ENCODE results near the gene HSPA1A. TPM values are rescaled to one million over a fixed set of nuclear protein-coding genes. Genes with fewer than 3 reads are reported as not detected.
"Not testable (repeated sequence)": the region's sequence is repeated elsewhere in the genome, so short reads cannot be mapped to it uniquely, and the experiment has no call there.

Gene HSPA1A
- total RNA-seq, 1 experiment from 2014 or later, result 108 TPM

DNA sequence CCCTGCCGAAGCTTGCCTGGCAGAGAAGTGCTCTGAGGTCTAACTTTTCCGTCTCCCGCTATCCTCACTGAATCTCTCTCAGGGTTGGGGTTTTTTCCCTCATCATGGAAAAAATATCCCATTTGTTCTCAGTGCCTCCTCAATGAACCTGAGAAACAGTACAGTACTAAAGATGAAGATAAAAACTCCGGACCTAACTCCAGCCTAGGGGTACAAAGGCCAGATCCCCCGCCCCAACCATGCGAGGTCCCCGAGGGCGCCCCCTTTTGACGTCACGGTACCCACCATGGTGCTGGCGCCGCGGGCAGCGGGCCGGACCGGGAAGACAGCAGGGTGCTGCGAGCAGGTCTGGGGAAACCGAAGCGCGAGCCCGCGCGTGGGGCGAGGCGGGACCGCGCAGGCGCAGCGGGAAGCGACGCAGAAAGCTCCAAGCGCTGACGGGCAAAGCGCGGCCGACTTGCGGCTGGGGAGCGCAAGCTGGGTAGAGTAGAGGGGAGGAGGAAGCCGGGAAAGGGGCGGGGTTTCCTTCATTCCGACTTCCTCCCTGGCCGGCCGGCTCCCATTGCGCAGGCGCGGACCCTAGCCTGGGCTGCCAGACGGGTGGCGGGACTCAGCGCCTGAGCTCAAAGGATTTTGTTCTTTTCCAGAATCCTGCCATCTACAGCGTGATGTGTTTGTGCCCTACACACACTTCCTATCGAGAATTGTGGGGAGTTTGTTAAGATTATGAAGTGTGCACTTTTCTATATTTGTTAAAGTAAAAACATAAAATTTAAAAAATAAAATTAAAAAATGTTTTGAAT is 8.7 kb upstream of the HSPA1A start, which contains the start of gene LSM2:
LSM2 (minus strand) TSS at position 497 of the 803 bp plus-strand sequence; CDS start at position 288, 209 bp downstream.
- DNase-seq (ENCODE audit: low read depth), result peak; percentile 98

DNA sequence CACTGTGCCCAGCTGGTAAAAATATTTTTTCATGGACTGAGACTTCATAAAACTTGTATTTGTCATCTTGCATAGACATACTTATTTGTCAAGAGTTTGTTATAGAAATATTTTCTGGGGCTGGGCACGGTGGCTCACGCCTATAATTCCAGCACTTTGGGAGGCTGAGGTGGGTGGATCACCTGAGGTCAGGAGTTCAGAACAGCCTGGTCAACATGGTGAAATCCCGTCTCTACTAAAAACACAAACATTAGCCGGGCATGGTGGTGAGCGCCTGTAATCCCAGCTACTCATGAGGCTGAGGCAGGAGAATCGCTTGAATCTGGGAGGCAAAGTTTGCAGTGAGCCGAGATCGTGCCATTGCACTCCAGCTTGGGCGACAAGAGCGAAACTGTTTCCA is 6.7 kb upstream of the HSPA1A start:
- DNase-seq (ENCODE audit: low read depth), result not testable (repeated sequence)

DNA sequence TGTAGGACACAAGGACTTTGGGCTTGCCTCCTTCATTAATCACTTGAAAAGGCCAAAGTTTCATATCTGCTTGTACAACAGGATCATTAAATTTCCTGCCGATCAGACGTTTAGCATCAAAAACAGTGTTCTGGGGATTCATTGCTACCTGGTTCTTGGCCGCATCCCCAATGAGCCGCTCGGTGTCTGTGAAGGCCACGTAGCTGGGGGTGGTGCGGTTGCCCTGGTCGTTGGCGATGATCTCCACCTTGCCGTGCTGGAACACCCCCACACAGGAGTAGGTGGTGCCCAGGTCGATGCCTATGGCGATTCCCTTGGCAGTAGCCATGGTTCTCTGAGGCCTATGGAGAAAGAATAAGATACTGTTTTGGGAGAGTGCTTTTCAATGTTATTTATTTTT is 3.7 kb upstream of the HSPA1A start:
- DNase-seq (ENCODE audit: low read depth), result no peak

DNA sequence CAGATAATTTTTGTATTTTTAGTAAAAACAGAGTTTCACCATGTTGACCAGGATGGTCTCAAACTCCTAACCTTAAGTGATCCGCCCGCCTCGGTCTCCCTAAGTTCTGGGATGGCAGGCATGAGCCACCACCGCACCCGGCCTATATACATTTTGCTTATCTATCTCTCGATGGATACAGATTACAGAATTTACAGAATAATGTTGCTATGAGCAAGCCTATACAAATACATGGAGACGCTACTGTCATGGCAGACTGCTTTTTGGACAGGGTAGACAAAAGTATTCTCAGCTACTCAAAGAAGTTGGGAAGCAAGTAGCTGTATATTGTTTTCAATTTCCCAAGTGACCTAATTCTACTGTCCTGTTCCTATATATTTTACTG is 1.9 kb upstream of the HSPA1A start:
- no peak for DNase-seq (ENCODE audit: low read depth)

DNA sequence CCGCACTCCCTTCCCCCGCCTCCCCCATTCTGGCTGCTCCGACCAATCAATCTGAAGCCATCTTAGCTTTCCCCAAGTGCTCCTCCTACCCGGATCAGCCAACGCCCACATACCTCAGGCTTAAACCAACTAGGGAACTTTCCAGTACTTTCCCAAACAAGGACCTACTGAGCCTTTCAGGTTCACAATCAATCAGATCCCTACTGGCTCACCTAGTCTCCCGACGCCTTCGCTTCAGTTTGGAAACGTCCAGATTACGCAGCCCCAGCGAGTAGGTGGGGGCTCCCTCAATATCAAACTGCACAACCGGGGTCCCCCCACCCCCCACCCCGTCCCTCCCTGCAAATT is 692 bp upstream of the HSPA1A start:
- DNase-seq (ENCODE audit: low read depth), result peak; percentile 92

DNA sequence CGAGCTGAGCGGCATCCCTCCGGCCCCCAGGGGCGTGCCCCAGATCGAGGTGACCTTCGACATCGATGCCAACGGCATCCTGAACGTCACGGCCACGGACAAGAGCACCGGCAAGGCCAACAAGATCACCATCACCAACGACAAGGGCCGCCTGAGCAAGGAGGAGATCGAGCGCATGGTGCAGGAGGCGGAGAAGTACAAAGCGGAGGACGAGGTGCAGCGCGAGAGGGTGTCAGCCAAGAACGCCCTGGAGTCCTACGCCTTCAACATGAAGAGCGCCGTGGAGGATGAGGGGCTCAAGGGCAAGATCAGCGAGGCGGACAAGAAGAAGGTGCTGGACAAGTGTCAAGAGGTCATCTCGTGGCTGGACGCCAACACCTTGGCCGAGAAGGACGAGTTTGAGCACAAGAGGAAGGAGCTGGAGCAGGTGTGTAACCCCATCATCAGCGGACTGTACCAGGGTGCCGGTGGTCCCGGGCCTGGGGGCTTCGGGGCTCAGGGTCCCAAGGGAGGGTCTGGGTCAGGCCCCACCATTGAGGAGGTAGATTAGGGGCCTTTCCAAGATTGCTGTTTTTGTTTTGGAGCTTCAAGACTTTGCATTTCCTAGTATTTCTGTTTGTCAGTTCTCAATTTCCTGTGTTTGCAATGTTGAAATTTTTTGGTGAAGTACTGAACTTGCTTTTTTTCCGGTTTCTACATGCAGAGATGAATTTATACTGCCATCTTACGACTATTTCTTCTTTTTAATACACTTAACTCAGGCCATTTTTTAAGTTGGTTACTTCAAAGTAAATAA is 2.0 kb downstream of the HSPA1A start:
- not testable (repeated sequence) for DNase-seq (ENCODE audit: low read depth)

DNA sequence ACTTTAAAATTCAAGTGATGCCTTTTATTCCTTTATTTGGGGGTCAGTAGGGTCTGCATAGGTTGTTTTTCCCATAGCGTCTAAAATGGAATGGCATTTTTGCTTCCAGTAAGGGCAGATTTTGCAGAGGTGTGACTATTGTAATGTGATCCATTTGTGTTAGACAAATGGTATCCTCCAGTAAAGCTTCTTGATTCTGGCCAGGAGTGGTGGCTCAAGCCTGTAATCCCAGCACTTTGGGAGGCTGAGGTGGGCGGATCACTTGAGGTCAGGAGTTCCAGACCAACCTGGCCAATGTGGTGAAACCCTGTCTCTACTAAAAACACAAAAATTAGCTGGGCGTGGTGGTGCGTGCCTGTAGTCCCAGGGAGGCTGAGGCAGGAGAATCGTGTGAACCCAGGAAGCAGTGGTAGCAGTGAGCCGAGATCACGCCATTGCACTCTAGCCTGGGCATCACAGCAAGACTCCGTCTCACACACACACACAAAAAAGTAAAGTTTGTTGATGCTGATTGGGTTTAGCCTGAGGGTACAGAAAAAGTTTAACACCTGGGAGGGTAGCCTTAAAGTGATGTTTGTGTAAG is 2.7 kb downstream of the HSPA1A start:
- not testable (repeated sequence) for DNase-seq (ENCODE audit: low read depth)

DNA sequence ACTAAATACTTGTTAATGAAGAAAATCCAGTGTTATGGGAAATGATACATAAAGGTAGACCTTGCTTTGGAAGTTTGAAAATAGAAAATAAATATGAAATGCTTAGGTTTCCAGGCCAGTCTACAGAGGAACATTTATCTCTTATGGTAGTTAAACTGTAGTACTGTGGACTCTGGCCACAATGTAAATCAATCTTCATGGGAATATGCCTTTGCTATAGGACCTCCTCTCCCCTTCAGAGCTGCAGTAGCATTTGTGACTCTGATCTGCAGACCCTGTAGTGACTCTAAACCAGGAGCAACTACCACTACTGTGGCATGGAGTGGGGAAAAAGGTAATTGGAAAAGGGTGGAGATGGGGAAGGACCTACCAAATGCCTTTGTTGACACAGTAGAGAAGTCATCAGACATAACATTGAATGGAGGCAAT is 4.5 kb downstream of the HSPA1A start:
- no peak for DNase-seq (ENCODE audit: low read depth)

DNA sequence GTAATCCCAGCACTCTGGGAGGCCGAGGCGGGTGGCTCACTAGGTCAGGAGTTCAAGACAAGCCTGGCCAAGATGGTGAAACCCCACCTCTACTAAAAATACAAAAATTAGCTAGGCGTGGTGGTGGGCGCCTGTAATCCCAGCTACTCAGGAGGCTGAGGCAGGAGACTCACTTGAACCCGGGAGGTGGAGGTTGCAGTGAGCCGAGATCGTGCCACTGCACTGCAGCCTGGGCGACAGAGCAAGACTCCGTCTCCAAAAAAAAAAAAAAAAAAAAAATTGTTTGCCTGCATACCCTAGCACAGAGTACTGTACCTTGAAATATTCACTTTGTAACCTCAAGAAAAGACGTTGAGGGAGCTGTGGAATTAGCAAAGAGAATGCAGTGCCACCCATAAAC is 5.1 kb downstream of the HSPA1A start:
- DNase-seq (ENCODE audit: low read depth), result not testable (repeated sequence)

DNA sequence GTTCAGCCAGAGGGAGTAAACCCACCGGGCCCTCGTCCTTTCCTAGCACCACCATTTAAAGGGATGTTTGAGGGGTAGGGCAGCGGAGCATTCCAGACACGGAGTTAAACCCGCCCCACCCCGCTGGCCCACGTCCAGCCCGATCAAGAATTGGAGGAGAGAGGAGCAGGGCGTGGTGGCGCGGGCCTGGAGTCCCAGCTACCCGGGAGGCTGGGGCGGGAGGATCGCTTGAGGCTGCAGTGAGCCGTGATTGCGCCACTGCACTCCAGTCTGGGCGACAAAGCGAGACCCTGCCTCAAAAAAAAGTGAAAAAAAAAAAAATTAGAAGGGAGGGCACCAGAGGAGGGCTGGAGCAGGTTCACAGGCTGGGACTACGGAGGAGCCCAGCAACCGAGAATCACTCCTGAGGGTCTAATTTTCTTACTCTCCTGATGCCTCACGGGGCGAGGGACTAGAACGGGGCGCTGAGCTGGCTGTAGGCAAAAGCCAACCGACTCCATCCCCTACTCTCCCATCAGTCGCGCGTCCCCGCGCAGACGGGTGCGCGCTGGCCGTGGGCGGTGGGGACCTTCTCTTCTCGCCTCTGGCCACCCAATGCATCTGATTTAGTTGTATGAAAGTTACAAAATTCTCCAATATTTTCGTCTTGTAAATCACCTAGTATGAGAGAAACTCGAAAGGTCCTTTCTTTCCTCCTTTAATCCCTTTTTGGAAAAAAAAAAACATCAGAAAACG is 6.1 kb downstream of the HSPA1A start:
- peak; percentile 53 for DNase-seq (ENCODE audit: low read depth)

DNA sequence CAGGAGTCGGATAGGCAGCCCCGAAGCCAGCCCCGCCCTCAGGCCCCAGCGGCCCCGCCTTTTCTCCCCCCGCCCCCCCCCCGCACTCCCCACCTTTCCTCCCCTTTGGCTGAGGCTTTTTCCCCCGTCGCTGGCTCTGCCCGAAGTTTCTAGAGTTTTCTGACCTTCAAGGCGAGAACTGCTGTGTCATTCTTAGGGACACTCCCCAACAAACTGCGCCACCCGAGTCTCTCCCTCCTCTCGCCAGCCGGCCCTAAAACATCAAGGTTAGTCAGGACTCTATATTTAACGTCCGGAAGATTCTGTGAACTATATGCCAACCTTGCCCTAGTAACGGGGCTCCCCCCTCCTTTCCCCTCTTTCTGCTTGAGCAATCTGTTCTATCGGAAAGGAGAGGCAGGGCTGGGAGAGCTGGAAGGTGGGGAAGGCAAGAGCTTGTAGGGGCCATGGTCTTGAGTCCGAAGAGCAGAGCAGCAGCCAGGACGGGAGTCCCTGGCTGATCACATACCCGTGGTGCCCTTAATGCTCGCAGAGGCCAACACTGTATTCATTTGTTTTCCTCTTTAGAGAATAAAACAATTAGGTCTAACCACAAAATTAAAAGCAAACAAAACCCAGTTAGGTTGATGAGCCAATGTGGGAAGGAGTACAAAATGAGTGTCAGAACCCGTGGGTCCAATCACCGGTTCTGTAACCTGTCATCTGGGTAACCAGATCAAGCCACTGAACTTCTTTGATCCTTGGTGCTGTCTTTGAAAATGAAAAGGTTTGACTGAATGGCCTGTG is 6.9 kb downstream of the HSPA1A start:
- peak; percentile 52 for DNase-seq (ENCODE audit: low read depth)

DNA sequence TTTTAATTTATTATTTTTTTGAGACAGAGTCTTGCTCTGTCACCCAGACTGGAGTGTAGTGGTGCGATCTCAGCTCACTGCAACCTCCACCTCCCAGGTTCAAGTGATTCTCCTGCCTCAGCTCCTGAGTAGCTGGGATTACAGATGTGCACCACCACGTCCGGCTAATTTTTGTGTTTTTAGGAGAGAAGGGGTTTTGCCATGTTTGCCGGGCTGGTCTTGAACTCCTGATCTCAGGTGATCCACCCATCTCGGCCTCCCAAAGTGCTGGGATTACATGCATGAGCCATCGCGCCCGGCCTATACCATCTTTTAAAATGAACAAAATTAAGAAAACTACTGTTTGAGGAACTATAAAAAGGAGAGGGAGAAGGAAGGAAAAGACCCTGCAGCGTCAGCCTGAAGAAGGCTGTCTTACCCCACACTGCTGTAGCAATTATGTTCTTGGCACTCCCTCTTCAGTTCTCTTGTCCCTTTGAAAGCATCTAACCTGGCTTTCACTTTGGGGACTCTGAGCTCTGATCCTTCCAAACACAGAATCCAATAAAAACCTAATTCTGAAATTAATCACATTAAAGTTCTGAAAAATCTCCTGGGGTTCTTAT is 8.4 kb downstream of the HSPA1A start:
- not testable (repeated sequence) for DNase-seq (ENCODE audit: low read depth)

DNA sequence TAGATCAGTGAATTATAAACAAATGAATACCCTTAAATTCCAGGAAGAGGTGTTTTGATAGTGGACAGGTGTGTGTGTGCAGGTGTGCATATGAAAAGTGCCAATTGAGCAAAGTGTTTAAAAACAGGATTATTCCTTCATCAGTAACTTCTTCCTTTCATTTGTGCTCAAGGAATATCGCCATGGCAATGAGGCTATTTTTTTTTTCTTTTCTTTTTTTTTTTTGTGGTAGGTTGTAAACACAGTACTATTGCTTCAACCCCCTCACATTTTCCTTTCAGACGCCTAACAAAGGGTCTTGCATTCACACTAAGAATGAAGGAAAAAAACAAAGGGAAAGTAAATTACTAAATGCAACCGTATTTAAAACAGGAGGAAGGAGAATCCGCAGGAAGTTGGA is 10.2 kb downstream of the HSPA1A start:
- no peak for DNase-seq (ENCODE audit: low read depth)

DNA sequence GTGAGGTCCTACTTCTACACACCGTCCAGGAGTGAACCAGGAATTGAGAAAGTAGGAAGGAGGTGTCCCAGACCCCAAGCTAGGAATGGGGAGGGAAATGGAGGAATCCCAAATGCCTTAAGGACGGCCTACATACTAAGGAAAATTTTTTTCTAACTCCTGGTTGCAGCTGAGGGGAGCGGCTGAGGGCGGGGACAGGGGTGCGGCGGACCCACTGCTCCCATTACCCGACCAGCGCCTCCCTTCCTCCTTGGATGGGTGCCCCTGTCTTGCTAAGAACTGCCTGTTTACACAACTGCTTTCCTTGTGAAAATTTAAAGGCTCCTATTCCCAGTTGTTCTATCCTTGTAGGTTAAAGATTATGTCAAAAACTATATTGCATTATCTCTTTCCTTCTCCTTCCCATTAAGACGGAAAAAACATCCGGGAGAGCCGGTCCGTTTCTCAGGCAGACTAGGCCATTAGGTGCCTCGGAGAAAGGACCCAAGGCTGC is 11.5 kb downstream of the HSPA1A start:
- peak; percentile 87 for DNase-seq (ENCODE audit: low read depth)

DNA sequence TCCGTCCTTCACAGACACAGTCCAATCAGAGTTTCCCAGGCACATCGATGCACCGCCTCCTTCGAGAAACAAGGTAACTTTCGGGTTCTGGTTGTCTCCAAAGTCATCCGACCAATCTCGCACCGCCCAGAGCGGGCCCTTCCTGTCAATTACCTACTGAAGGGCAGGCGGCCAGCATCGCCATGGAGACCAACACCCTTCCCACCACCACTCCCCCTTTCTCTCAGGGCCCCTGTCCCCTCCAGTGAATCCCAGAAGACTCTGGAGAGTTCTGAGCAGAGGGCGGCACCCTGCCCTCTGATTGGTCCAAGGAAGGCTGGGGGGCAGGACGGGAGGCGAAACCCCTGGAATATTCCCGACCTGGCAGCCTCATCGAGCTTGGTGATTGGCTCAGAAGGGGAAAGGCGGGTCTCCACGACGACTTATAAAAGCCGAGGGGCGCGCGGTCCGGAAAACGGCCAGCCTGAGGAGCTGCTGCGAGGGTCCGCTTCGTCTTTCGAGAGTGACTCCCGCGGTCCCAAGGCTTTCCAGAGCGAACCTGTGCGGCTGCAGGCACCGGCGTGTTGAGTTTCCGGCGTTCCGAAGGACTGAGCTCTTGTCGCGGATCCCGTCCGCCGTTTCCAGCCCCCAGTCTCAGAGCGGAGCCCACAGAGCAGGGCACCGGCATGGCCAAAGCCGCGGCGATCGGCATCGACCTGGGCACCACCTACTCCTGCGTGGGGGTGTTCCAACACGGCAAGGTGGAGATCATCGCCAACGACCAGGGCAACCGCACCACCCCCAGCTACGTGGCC is 12.1 kb downstream of the HSPA1A start, which contains the start of gene HSPA1B:
HSPA1B (plus strand) TSS at position 453 of the 794 bp plus-strand sequence; CDS start at position 666, 213 bp downstream.
- DNase-seq (ENCODE audit: low read depth), result peak; percentile 100

DNA sequence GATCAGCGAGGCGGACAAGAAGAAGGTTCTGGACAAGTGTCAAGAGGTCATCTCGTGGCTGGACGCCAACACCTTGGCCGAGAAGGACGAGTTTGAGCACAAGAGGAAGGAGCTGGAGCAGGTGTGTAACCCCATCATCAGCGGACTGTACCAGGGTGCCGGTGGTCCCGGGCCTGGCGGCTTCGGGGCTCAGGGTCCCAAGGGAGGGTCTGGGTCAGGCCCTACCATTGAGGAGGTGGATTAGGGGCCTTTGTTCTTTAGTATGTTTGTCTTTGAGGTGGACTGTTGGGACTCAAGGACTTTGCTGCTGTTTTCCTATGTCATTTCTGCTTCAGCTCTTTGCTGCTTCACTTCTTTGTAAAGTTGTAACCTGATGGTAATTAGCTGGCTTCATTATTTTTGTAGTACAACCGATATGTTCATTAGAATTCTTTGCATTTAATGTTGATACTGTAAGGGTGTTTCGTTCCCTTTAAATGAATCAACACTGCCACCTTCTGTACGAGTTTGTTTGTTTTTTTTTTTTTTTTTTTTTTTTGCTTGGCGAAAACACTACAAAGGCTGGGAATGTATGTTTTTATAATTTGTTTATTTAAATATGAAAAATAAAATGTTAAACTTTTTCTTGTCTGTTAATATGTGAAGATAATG is 14.4 kb downstream of the HSPA1A start:
- peak; percentile 57 for DNase-seq (ENCODE audit: low read depth)

DNA sequence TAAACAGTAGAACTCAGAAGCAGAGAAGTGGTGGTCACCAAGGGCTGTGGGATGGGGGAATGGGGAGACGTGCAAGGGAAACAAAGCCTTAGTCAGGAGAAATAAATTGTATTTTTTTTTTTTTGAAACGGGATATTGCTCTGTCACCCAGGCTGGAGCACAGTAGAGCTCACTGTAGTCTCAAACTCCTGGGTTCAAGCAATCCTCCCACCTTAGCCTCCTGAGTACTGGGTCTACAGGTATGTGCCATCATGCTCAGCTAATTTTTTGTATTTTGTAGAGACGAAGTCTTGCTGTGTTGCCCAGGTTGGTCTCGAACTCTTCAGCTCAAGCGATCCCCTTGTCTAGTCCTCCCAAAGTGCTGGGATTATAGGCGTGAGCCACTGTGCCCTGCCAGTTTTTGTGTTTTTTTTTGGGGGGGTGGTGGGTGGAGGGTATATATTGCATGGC is 15.6 kb downstream of the HSPA1A start:
- no peak for DNase-seq (ENCODE audit: low read depth)
